T-cell (primary cell): Measurements from ENCODE around the gene ZNF689. TPM values are rescaled to one million over a fixed set of nuclear protein-coding genes. Genes with fewer than 3 reads are reported as not detected.

Experiments used
- ATAC-seq, 4 experiments: fragments of 200-7000 bp in 3 of 4; fragments of 150-1000 bp in 1 of 4; cut with Tn5 transposase; replicated peaks in 1 of 4; 1 replicate in 3 of 4; 2 replicates in 1 of 4; pipeline ENCODE4 v1.10.0; 2021; ENCODE audit warnings: moderate library complexity in 3 of 4, mild to moderate bottlenecking in 2 of 4, moderate number of reproducible peaks in 1 of 4
- CTCF ChIA-PET, 2 donors: fragments of 300-600 bp; sonication (Branson Sonifier 250); formaldehyde crosslinking; loops; one replicate each; lab custom pipeline; 2022; ENCODE audit warnings: antibody characterized with exemption in 2 of 2; lab: Charles Lee
- POLR2A ChIA-PET, 2 donors: fragments of 300-600 bp; sonication (Branson Sonifier 250); formaldehyde crosslinking; loops; one replicate each; lab custom pipeline; 2022; ENCODE audit warnings: antibody characterized with exemption in 2 of 2; lab: Charles Lee
- DNase-seq, 35 experiments: peaks; one replicate each; pipeline versions ENCODE4 v3.0.0 to v3.0.0-alpha.2; 2013 to 2023
- H3K27ac ChIP-seq: one replicate; pipeline ENCODE4 v1.5.1; 2013; ENCODE audit warnings: low read length
- H3K27me3 ChIP-seq, 2 experiments: replicated peaks in 1 of 2; 1 replicate in 1 of 2; 2 replicates in 1 of 2; pipeline versions ENCODE4 v1.6.1 to v1.7.0; 2013; ENCODE audit warnings: low read length in 1 of 2, mixed read lengths in 1 of 2; ENCODE audit not compliant: control insufficient read depth in 2 of 2, insufficient read depth in 2 of 2; ENCODE audit errors: extremely low read depth in 1 of 2
- H3K36me3 ChIP-seq, 2 donors: 1 replicate in 1 of 2; 2 replicates in 1 of 2; pipeline versions ENCODE4 v1.6.1 to v1.7.0; 2013; ENCODE audit warnings: low read length in 1 of 2; ENCODE audit not compliant: control insufficient read depth in 2 of 2, insufficient read depth in 1 of 2; ENCODE audit errors: extremely low read depth in 1 of 2
- H3K4me1 ChIP-seq, 2 experiments: 1 replicate in 1 of 2; 2 replicates in 1 of 2; pipeline versions ENCODE4 v1.6.1 to v1.7.0; 2013; ENCODE audit warnings: low read length in 2 of 2, mixed read lengths in 1 of 2; ENCODE audit not compliant: insufficient read depth in 2 of 2, control insufficient read depth in 1 of 2; ENCODE audit errors: extremely low read depth in 1 of 2
- H3K4me3 ChIP-seq, 2 donors: 1 replicate in 1 of 2; 2 replicates in 1 of 2; pipeline versions ENCODE4 v1.5.1 to v1.7.0; 2013; ENCODE audit warnings: mild to moderate bottlenecking in 2 of 2, low read length in 1 of 2, moderate library complexity in 1 of 2; ENCODE audit not compliant: control insufficient read depth in 1 of 2; ENCODE audit errors: extremely low read depth in 1 of 2
- H3K9me3 ChIP-seq: 2 replicates; pipeline ENCODE4 v1.7.0; 2013
- H3K27ac Mint-ChIP-seq, 2 donors: one replicate each; pipeline ENCODE4 v1.8.0; 2020 to 2021; ENCODE audit warnings: mild to moderate bottlenecking in 2 of 2, mixed read lengths in 2 of 2
- H3K27me3 Mint-ChIP-seq, 2 donors: one replicate each; pipeline ENCODE4 v1.8.0; 2021 to 2022; ENCODE audit warnings: mixed read lengths in 2 of 2
- H3K36me3 Mint-ChIP-seq: one replicate; pipeline ENCODE4 v1.8.0; 2021; ENCODE audit warnings: mixed read lengths
- H3K4me1 Mint-ChIP-seq, 3 donors: one replicate each; pipeline ENCODE4 v1.8.0; 2020 to 2022; ENCODE audit warnings: mixed read lengths in 3 of 3, mild to moderate bottlenecking in 1 of 3
- H3K4me3 Mint-ChIP-seq, 3 donors: one replicate each; pipeline ENCODE4 v1.8.0; 2020 to 2022; ENCODE audit warnings: mild to moderate bottlenecking in 3 of 3, mixed read lengths in 3 of 3, moderate library complexity in 3 of 3
- H3K9me3 Mint-ChIP-seq, 3 donors: one replicate each; pipeline ENCODE4 v1.8.0; 2020 to 2022; ENCODE audit warnings: mixed read lengths in 3 of 3
- WGBS: methylation state at CpG from one replicate; pipeline ENCODE4 v1.1.5; 2013; ENCODE audit warnings: missing lambda C conversion rate; ENCODE audit not compliant: insufficient coverage; 5-methylcytosine and 5-hydroxymethylcytosine counted together
- total RNA-seq, 35 experiments: library from RNA in 6 of 35; stranded (reverse) in 6 of 35; fragments of 120-200 nt in 1 of 35; gene quantifications; one replicate each; pipeline versions ENCODE4 v1.2.1 to v1.2.4 and lab custom pipeline; 2013 to 2026

The ZNF689 gene
- total RNA-seq, 5 donors from 2014 or later (not counting 1 experiment from before 2014, with no cell fraction given) = 11.0 to 13.7 (median 12.4) TPM

DNA sequence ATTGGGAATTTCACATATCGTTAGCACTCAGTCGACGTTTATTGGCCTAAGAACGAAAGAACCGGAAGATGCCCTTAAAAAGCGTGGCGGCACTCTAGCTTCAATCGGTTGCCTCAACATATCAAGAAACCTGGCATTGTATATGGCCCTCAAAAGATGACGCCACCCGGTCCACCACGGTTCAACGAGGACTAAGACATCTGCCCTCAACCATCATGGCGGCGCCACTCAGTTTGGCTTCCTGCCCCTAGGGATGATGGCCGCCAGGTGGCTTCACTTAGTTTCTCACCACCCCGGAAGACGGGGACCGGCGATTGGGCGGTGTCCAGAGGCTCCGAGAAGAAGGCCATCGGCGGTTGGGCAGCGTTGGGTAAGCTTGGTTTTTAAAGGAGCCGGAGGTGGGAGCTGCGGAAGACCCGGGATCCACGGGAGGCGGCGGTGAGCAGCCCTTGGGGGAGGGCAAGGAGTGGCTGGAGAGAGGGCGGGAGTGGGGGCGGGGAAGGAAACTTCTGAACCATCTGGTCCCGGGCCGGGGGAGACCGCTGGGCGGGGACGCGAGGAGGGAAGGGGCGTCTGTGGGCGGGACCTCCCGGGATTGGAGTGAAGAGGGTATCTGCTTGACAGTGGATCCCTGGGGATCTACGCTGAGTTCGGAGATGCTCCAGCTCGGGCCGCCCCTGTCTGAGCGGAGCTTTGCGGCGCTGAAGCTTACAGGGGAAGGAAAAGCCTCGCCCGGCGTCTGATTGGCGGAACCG, 40.4 kb upstream of the ZNF689 start, which contains the start of gene PRR14:
PRR14 (plus strand) TSS at position 592 of the 755 bp plus-strand sequence. CDS start 686 bp downstream, outside the sequence.
- H3K27me3 ChIP-seq = no peaks in the 10 kb centered on the region
- peak within 1 kb of the TSS; percentile 98 for H3K27ac ChIP-seq
- ATAC-seq (peak; percentile 86 to 88 (median 87)), DNase-seq (peak; percentile 94 to 99 (median 98))
- peak within 1 kb of the TSS; percentile 92 to 100 (median 98) for H3K4me3 Mint-ChIP-seq
- peaks cover 15% of the 10 kb centered on the region for H3K36me3 Mint-ChIP-seq
- H3K9me3 Mint-ChIP-seq = no peaks in the 10 kb centered on the region
- H3K4me1 Mint-ChIP-seq = peaks cover 27 to 29% (median 29%) of the 10 kb centered on the region in 3 donors
- H3K27me3 Mint-ChIP-seq = no peaks in the 10 kb centered on the region
- H3K9me3 ChIP-seq = no peaks in the 10 kb centered on the region
- peak within 1 kb of the TSS; percentile 93 to 99 for H3K4me3 ChIP-seq
- peak within 1 kb of the TSS; percentile 98 to 99 for H3K27ac Mint-ChIP-seq
- peaks cover 4 to 28% of the 10 kb centered on the region in 2 experiments for H3K4me1 ChIP-seq
- peaks cover 10 to 38% of the 10 kb centered on the region in 2 donors for H3K36me3 ChIP-seq
- ChIA-PET CTCF (interaction anchor here (0.6 to 2.2 kb wide), 12 partner anchors 8 to 808 kb away, joined by 3 to 8 read pairs (median 5); partner anchors contain the start of genes DCTPP1 (in 1 of the 2) and FBRS (in 1 of the 2)), POLR2A (interaction anchor here (0.6 to 0.7 kb wide), 5 partner anchors 8 to 1711 kb away, joined by 3 to 9 read pairs (median 4); no protein-coding TSS in a partner anchor)
- WGBS = 1% methylated on average over 40 of the region's 53 CpGs

DNA sequence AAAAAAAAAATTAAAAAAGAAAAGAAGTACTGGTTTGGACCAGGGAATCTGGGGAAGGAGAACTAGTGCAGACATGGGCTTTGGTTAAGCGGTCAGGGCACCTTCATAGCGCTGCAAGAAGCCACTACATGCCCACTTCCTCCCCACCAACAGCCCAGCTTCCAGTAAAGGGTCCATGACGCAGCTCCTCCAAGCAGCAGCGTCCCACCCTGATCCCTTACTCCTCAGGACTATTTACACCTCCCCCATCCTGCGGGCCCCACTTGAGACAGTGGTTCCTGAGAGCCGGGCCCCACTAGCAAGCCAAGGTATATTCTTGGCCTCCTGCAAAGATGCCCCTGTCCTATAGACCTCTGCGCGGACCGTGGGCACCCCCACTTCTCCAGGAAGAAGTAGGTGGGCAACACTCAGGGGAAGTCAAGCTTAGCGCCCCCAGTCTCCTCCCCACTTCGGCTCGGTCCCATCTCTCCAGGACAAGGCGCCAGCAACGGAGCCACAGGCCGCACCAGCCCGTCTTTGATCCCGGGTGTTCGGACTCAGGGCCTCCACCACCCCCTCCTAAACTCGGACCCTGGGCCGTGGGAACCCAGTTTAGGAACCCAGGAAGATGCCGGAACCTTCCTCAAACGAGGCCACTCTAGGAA, 39.7 kb upstream of the ZNF689 start:
- 54% methylated on average over 20 of the region's 22 CpGs for WGBS
- Histone ChIP-seq H3K4me1 (peaks cover 4 to 28% of the 10 kb centered on the region in 2 experiments), H3K4me3 (peak overlapping the region; percentile 93 to 99), H3K9me3 (no peaks in the 10 kb centered on the region), H3K27me3 (no peaks in the 10 kb centered on the region), H3K36me3 (peaks cover 7 to 31% of the 10 kb centered on the region in 2 donors), H3K27ac (peak overlapping the region; percentile 98)
- ChIA-PET POLR2A (interaction anchor here (0.6 to 0.7 kb wide), 5 partner anchors 14 to 1711 kb away, joined by 3 to 9 read pairs (median 3); partner anchors contain the start of gene ZNF764 (in 1 of the 2)), CTCF (interaction anchor here in 1 of 2 donors (0.6 to 2.2 kb wide), 11 partner anchors 9 to 809 kb away, joined by 3 to 8 read pairs (median 6); partner anchors contain the start of genes DCTPP1 and FBRS)
- Mint-ChIP-seq H3K27ac (peak overlapping the region; percentile 98 to 99), H3K4me3 (peak overlapping the region; percentile 92 to 100 (median 98)), H3K27me3 (no peaks in the 10 kb centered on the region), H3K9me3 (no peaks in the 10 kb centered on the region), H3K4me1 (peaks cover 27 to 29% (median 27%) of the 10 kb centered on the region in 3 donors), H3K36me3 (peaks cover 11% of the 10 kb centered on the region)
- ATAC-seq (peak in 3 of 4 experiments; percentile 0 to 2 (median 2)), DNase-seq (peak in 16 of 35 experiments; percentile 20 to 59 (median 28))

DNA sequence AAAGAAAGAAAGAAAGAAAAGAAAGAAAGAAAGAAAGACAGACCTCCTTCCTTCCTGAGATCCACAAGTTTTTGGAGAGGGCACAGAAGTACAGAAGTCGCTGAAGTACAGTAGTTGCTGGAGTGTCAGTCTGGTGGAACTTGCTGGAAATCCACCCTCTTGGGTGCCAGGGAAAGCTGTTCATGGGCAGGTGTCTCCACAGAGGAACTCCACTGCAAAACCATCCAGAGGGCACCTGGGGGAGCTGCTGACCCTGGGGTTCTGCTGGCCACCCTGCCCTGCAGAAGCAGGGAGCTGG, 37.0 kb upstream of the ZNF689 start:
- Mint-ChIP-seq H3K9me3 (no peaks in the 10 kb centered on the region), H3K4me3 (no peak overlapping the region), H3K36me3 (peaks cover 2% of the 10 kb centered on the region), H3K4me1 (peaks cover 18 to 21% (median 18%) of the 10 kb centered on the region in 3 donors), H3K27ac (no peak overlapping the region), H3K27me3 (no peaks in the 10 kb centered on the region)
- no peaks in the 10 kb centered on the region for H3K9me3 ChIP-seq
- POLR2A ChIA-PET = interaction anchor here in 1 of 2 donors (0.8 kb wide), 1 partner anchor 54 kb away, joined by 7 read pairs; no protein-coding TSS in a partner anchor
- DNase-seq (no peak), ATAC-seq (no peak)
- H3K27me3 ChIP-seq = no peaks in the 10 kb centered on the region
- no peak overlapping the region for H3K4me3 ChIP-seq
- no CpG with 5 or more reads among the region's 1 CpG for WGBS
- no peak overlapping the region for H3K27ac ChIP-seq
- CTCF ChIA-PET = no interaction called here
- peaks cover 4 to 20% of the 10 kb centered on the region in 2 experiments for H3K4me1 ChIP-seq
- H3K36me3 ChIP-seq = peaks cover 0 to 5% of the 10 kb centered on the region in 2 donors

DNA sequence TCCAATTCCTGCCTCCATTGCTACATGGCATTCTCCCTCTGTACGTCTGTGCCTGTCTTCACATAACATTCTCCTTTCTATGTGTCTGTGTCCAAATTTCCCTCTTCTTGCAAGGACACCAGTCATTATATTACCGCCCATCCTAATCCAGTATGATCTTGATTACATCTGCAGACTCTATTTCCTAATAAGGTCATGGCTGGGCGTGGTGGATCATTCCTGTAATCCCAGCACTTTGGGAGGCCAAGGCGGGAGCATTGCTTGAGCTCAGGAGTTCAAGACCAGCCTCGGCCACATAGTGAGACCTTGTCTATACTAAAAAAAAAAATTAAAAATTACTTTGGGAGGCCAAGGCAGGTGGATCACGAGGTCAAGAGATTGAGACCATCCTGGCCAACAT, 35.5 kb upstream of the ZNF689 start:
- Mint-ChIP-seq H3K9me3 (no peaks in the 10 kb centered on the region), H3K4me3 (no peak overlapping the region), H3K27me3 (no peaks in the 10 kb centered on the region), H3K4me1 (peaks cover 10 to 11% (median 10%) of the 10 kb centered on the region in 3 donors), H3K27ac (no peak overlapping the region), H3K36me3 (peaks cover 2% of the 10 kb centered on the region)
- H3K27me3 ChIP-seq = no peaks in the 10 kb centered on the region
- DNase-seq (no peak), ATAC-seq (no peak)
- POLR2A ChIA-PET = no interaction called here
- no peaks in the 10 kb centered on the region for H3K9me3 ChIP-seq
- H3K27ac ChIP-seq = no peak overlapping the region
- no peak overlapping the region for H3K4me3 ChIP-seq
- no peaks in the 10 kb centered on the region for H3K36me3 ChIP-seq
- peaks cover 0 to 12% of the 10 kb centered on the region in 2 experiments for H3K4me1 ChIP-seq
- WGBS = 85% methylated on average over 5 of the region's 6 CpGs
- CTCF ChIA-PET = no interaction called here

DNA sequence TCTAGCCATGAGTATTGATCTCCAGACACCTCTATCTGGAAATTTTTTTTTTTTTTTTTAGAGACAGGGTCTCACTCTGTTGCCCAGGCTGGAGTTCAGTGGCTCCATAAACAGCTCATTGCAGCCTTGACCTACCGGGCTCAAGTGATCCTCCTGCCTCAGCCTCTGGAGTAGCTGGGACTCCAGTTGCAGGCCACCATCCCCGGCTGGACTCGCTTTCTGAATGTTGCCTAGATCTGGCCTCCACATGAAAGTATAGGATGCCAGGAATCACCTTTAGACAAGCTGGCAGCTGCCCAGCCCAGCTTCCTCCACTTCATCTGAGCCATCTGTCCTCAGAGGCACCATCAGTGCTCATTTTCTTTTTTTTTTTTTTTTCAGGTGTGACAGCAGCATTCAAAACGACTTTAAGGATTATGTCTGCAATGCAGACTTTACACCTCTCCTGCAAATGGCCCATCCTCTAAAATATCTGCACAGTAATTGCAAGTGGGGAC, 34.2 kb upstream of the ZNF689 start:
- Histone ChIP-seq H3K27me3 (peaks cover 0 to 2% of the 10 kb centered on the region in 2 experiments), H3K36me3 (no peaks in the 10 kb centered on the region), H3K4me3 (no peak overlapping the region), H3K4me1 (peaks cover 0 to 3% of the 10 kb centered on the region in 2 experiments), H3K27ac (no peak overlapping the region), H3K9me3 (no peaks in the 10 kb centered on the region)
- H3K9me3 Mint-ChIP-seq = no peaks in the 10 kb centered on the region
- ChIA-PET CTCF (interaction anchor here in 1 of 2 donors (1.1 kb wide), 1 partner anchor 15 kb away, joined by 3 read pairs; no protein-coding TSS in a partner anchor), POLR2A (interaction anchor here in 1 of 2 donors (0.7 kb wide), 1 partner anchor 25 kb away, joined by 3 read pairs; no protein-coding TSS in a partner anchor)
- H3K4me3 Mint-ChIP-seq = no peak overlapping the region
- DNase-seq (no peak), ATAC-seq (no peak)
- peaks cover 0 to 2% (median 0%) of the 10 kb centered on the region in 3 donors for H3K4me1 Mint-ChIP-seq
- H3K27ac Mint-ChIP-seq = no peak overlapping the region
- H3K27me3 Mint-ChIP-seq = no peaks in the 10 kb centered on the region
- WGBS = 90% methylated on average over 3 of the region's 4 CpGs
- H3K36me3 Mint-ChIP-seq = no peaks in the 10 kb centered on the region
